RWPE2 (cell line): ENCODE measurements around the gene TAB2.

Experiments
- ATAC-seq: fragments of 200-7000 bp; cut with Tn5 transposase; 3 replicates; pipeline ENCODE4 v1.9.1; 2021; ENCODE audit warnings: low read depth
- DNase-seq: peaks from one replicate; pipeline ENCODE4 v3.0.0-alpha.2; 2020; ENCODE audit warnings: low spot score
- H3K27ac ChIP-seq: fragments of 450-650 bp; 2 replicates; pipeline ENCODE4 v1.5.1; 2017; ENCODE audit warnings: mild to moderate bottlenecking; ENCODE audit not compliant: poor library complexity, severe bottlenecking
- H3K27me3 ChIP-seq: fragments of 250-450 bp; sonication (Bioruptor Pico); 2 replicates; pipeline ENCODE4 v1.5.1; 2021; ENCODE audit warnings: mild to moderate bottlenecking, moderate library complexity; ENCODE audit not compliant: insufficient read depth, poor library complexity, severe bottlenecking
- H3K36me3 ChIP-seq: fragments of 250-450 bp; sonication (Bioruptor Pico); 2 replicates; pipeline ENCODE4 v1.5.1; 2020; ENCODE audit warnings: low read depth, mild to moderate bottlenecking, moderate library complexity
- H3K4me1 ChIP-seq: fragments of 250-450 bp; sonication (Bioruptor Pico); 2 replicates; pipeline ENCODE4 v1.5.1; 2021; ENCODE audit warnings: mild to moderate bottlenecking, moderate library complexity; ENCODE audit not compliant: insufficient read depth, poor library complexity, severe bottlenecking
- H3K4me3 ChIP-seq: fragments of 250-450 bp; sonication (Bioruptor Pico); 2 replicates; pipeline ENCODE4 v1.5.1; 2021; ENCODE audit warnings: mild to moderate bottlenecking, moderate library complexity; ENCODE audit not compliant: severe bottlenecking
- H3K9me3 ChIP-seq: fragments of 250-450 bp; sonication (Bioruptor Pico); 2 replicates; pipeline ENCODE4 v1.5.1; 2021; ENCODE audit warnings: mild to moderate bottlenecking, moderate library complexity; ENCODE audit not compliant: severe bottlenecking
- TF ChIP-seq, protein P1 (sequence below): fragments of 450-650 bp; IDR thresholded peaks from one replicate; pipeline ENCODE4 v1.5.1; 2017; ENCODE audit warnings: mild to moderate bottlenecking, moderate library complexity; ENCODE audit not compliant: poor library complexity, severe bottlenecking

TAB2 gene

DNA sequence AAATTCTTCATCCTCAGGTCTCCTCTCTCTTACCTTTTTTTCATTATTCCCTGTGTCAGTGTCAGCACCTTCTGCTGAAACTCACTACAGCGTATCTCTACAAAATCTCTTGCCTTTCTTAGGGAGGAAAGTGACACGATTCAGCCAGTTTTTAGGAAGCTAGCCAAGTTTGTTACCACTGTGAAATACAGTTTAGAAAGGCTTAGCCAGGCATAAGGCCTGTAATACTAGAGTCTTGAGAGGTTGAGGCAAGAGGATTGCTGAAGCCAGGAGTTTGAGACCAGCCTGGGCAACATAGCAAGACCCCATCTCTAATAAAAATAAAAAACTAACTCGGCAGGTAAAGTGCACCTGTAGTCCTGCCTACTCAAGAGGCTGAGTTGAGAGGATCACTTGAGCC, 16.7 kb downstream of the TAB2 start:
- H3K4me1 ChIP-seq = peaks cover 76% of the 10 kb centered on the region
- no peaks in the 10 kb centered on the region for H3K36me3 ChIP-seq
- H3K4me3 ChIP-seq = no peak overlapping the region
- DNase-seq (no peak), ATAC-seq (peak; percentile 28; the same call in 2 of the 3 replicates)
- no peaks in the 10 kb centered on the region for H3K27me3 ChIP-seq
- no peaks in the 10 kb centered on the region for H3K9me3 ChIP-seq
- TF ChIP-seq, protein P1, sequence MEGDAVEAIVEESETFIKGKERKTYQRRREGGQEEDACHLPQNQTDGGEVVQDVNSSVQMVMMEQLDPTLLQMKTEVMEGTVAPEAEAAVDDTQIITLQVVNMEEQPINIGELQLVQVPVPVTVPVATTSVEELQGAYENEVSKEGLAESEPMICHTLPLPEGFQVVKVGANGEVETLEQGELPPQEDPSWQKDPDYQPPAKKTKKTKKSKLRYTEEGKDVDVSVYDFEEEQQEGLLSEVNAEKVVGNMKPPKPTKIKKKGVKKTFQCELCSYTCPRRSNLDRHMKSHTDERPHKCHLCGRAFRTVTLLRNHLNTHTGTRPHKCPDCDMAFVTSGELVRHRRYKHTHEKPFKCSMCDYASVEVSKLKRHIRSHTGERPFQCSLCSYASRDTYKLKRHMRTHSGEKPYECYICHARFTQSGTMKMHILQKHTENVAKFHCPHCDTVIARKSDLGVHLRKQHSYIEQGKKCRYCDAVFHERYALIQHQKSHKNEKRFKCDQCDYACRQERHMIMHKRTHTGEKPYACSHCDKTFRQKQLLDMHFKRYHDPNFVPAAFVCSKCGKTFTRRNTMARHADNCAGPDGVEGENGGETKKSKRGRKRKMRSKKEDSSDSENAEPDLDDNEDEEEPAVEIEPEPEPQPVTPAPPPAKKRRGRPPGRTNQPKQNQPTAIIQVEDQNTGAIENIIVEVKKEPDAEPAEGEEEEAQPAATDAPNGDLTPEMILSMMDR = no peak
- H3K27ac ChIP-seq = peak overlapping the region; percentile 97

DNA sequence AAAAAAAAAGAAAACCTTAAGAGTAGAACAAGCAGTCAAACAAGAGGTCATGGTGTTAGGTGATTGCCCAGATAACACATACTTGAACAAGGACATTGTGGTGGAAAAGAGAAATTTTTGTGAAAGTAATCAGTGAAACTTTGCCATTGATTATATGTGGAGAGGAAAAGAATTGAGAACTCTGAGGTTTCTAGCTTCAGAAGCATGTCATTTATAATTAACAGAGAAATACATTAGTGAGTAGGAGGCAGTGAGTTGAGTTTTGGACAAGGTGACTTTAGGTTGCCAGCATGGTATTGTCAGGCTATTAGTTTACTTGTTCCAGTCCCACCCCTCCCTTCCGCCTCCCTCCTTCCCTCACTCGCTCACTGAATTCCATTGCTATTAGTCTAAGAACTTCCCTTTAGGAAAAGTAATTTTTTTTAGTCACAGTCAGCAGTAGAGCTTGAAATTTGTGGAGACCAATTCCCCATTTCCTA, 17.2 kb downstream of the TAB2 start:
- Histone ChIP-seq H3K27me3 (no peaks in the 10 kb centered on the region), H3K4me1 (peaks cover 76% of the 10 kb centered on the region), H3K27ac (peak overlapping the region; percentile 97), H3K9me3 (no peaks in the 10 kb centered on the region), H3K4me3 (no peak overlapping the region), H3K36me3 (no peaks in the 10 kb centered on the region)
- ATAC-seq (peak; percentile 76), DNase-seq (peak; percentile 74)
- TF ChIP-seq, protein P1 = no peak

DNA sequence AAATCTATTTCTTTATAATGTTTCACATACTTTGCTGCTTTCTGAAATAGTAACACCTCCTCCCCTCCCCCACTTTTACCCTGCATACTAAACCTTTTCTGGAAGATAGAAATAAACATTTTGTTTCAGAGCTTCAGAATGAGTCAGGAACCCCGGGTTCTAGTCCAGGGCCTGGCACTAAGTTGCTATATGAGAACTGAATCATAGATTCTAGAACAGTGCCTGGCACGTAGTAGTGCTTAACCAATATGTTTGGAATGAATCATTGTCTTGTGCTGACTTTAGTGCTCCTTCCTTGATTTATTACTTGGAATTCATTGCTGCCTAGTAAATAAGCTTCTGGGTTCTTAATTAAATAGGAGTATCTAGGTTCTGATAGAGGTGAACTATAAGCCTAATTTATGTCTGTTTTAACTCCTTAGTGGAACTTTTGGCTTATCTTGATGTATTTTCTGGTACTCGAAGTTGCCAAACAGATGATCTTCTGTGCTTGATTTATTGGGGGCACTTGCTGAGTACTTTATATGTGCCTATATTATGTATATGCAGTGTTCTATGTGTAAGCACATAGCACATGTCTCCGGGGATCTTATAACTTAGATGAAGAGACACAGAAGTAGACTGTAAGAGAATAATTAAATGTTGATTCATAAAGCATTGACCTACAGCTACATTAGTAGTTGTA, 18.6 kb downstream of the TAB2 start:
- peaks cover 80% of the 10 kb centered on the region for H3K4me1 ChIP-seq
- no peaks in the 10 kb centered on the region for H3K27me3 ChIP-seq
- TF ChIP-seq, protein P1 = no peak
- no peak for DNase-seq
- no peaks in the 10 kb centered on the region for H3K9me3 ChIP-seq
- peak overlapping the region; percentile 97 for H3K27ac ChIP-seq
- H3K4me3 ChIP-seq = no peak overlapping the region
- peak; percentile 55 for ATAC-seq
- no peaks in the 10 kb centered on the region for H3K36me3 ChIP-seq

DNA sequence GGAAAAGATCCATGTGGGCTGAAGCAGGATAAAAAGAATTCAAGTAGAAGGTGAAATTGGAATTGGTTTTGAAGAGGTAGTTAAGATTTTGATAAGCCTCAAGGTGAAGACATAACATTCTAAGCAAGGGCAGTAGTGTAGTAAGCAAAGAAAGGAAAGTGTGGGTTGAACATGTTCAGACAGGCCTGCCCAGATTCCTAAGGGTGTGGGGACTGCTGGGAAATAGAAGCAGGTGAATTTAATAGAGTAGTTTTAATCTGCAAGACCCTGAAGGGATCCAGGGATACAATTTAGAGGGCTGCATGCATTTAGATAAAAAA, 19.1 kb downstream of the TAB2 start:
- Histone ChIP-seq H3K36me3 (no peaks in the 10 kb centered on the region), H3K27me3 (no peaks in the 10 kb centered on the region), H3K27ac (peak overlapping the region; percentile 97), H3K4me1 (peaks cover 78% of the 10 kb centered on the region), H3K9me3 (no peaks in the 10 kb centered on the region), H3K4me3 (no peak overlapping the region)
- DNase-seq (no peak), ATAC-seq (peak; percentile 71)
- TF ChIP-seq, protein P1 = no peak

DNA sequence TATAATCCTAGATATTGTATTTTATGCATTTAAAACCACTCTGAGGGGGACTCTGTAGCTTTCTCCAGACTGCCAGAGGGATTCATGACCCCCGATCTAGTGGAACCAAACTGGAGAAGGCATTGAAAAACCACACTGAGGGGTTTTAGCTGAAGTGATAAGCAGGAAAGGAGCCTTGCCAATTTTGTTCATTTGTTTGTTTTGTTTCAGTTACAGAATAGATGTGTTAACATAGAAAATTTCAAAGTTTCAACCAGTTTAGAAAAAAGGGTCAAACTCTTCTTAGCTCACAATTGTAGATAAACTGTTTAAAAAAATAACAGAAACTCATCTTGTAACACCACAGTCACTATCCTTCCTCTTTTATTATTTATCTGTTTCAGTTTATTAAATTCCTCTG, 19.8 kb downstream of the TAB2 start:
- Histone ChIP-seq H3K9me3 (no peaks in the 10 kb centered on the region), H3K36me3 (no peaks in the 10 kb centered on the region), H3K27me3 (no peaks in the 10 kb centered on the region), H3K4me1 (peaks cover 70% of the 10 kb centered on the region), H3K4me3 (no peak overlapping the region), H3K27ac (peak overlapping the region; percentile 97)
- ATAC-seq = no peak
- DNase-seq = no peak
- TF ChIP-seq, protein P1 = no peak
